Testis (tissue), 3 donors: ENCODE data around the gene TCF7L2. TPM values are rescaled to one million over a fixed set of nuclear protein-coding genes. Genes with fewer than 3 reads are reported as not detected.

Experiments
- DNase-seq: peaks from one replicate; pipeline ENCODE4 v3.0.0-alpha.2; 2019
- H3K27ac ChIP-seq, 2 donors: fragments of 200-600 bp; sonication (generic); one replicate each; pipeline ENCODE4 v1.5.1; 2019
- H3K27me3 ChIP-seq: fragments of 200-600 bp; sonication (generic); one replicate; pipeline ENCODE4 v1.5.1; 2019
- H3K36me3 ChIP-seq: fragments of 200-600 bp; sonication (generic); one replicate; pipeline ENCODE4 v1.5.1; 2017; ENCODE audit warnings: low read depth; ENCODE audit errors: missing control alignments
- H3K4me1 ChIP-seq: fragments of 200-600 bp; sonication (generic); one replicate; pipeline ENCODE4 v1.5.1; 2019
- H3K4me3 ChIP-seq, 2 donors: fragments of 200-600 bp; sonication (generic); one replicate each; pipeline ENCODE4 v1.5.1; 2017 to 2019
- H3K9me3 ChIP-seq: fragments of 200-600 bp; sonication (generic); one replicate; pipeline ENCODE4 v1.5.1; 2017
- POLR2A ChIP-seq: fragments of 450-650 bp; IDR thresholded peaks from one replicate; pipeline ENCODE4 v1.6.1; 2017; ENCODE audit warnings: antibody characterized with exemption, mild to moderate bottlenecking, moderate library complexity
- WGBS, 2 donors: methylation state at CpG; one replicate each; pipeline ENCODE4 v1.1.5; 2018; 5-methylcytosine and 5-hydroxymethylcytosine counted together
- intact Hi-C: fragments of 100-400 bp; cut with DNase I; formaldehyde crosslinking; loops from one replicate; pipeline ENCODE4 v1.15.1; 2023; ENCODE audit warnings: low total_unique reads
- polyA plus RNA-seq: library from polyadenylated mRNA; stranded (reverse); fragments of 350-450 nt; fragmentation: Illumina TruSeq; extraction: RNeasy Lipid Tissue Mini Kit (QIAGEN cat#74804); gene quantifications from one replicate; pipeline ENCODE4 v1.2.3, GENCODE V29; 2014; ENCODE audit warnings: low read depth, low replicate concordance; ENCODE audit not compliant: insufficient read depth
- total RNA-seq, 2 donors: library from RNA; depleted of rRNA; stranded (reverse); fragments of >200 nt; gene quantifications; one replicate each; pipeline ENCODE4 v1.2.3, GENCODE V29; 2016
- TF ChIP-seq, protein P1 (sequence below), 3 experiments: fragments of 450-650 bp in 2 of 3; fragments of 200-600 bp in 1 of 3; sonication (generic) in 1 of 3; IDR thresholded peaks; one replicate each; pipeline ENCODE4 v1.5.1; 2016 to 2019; ENCODE audit warnings: antibody characterized with exemption in 3 of 3, mild to moderate bottlenecking in 2 of 3, moderate library complexity in 1 of 3

The TCF7L2 gene
- total and polyA plus RNA-seq, 3 donors from 2014 or later = 18.5 to 25.4 (median 23.3) TPM

GRCh38 chr10:113011592-113012374 is 61.7 kb downstream of the TCF7L2 start:
- intact Hi-C loops = no loop called here
- DNase-seq = no peak
- Histone ChIP-seq H3K4me3 (no peak overlapping the region), H3K36me3 (no peaks in the 10 kb centered on the region), H3K4me1 (peaks cover 7% of the 10 kb centered on the region), H3K27me3 (no peaks in the 10 kb centered on the region), H3K9me3 (no peaks in the 10 kb centered on the region), H3K27ac (no peak overlapping the region)
- TF ChIP-seq, protein P1, sequence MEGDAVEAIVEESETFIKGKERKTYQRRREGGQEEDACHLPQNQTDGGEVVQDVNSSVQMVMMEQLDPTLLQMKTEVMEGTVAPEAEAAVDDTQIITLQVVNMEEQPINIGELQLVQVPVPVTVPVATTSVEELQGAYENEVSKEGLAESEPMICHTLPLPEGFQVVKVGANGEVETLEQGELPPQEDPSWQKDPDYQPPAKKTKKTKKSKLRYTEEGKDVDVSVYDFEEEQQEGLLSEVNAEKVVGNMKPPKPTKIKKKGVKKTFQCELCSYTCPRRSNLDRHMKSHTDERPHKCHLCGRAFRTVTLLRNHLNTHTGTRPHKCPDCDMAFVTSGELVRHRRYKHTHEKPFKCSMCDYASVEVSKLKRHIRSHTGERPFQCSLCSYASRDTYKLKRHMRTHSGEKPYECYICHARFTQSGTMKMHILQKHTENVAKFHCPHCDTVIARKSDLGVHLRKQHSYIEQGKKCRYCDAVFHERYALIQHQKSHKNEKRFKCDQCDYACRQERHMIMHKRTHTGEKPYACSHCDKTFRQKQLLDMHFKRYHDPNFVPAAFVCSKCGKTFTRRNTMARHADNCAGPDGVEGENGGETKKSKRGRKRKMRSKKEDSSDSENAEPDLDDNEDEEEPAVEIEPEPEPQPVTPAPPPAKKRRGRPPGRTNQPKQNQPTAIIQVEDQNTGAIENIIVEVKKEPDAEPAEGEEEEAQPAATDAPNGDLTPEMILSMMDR (IDR thresholded peaks at IDR 0.05) = no peak
- no peak for TF ChIP-seq POLR2A
- 90 to 91% methylated on average over 12 of the region's 12 CpGs for WGBS, 2 donors

GRCh38 chr10:113015201-113015600 is 65.2 kb downstream of the TCF7L2 start:
- no peaks in the 10 kb centered on the region for H3K36me3 ChIP-seq
- H3K27me3 ChIP-seq = no peaks in the 10 kb centered on the region
- TF ChIP-seq, protein P1 (IDR thresholded peaks at IDR 0.05) = no peak
- no peak for TF ChIP-seq POLR2A
- intact Hi-C loops = no loop called here
- no peaks in the 10 kb centered on the region for H3K9me3 ChIP-seq
- DNase-seq = no peak
- H3K4me1 ChIP-seq = peaks cover 9% of the 10 kb centered on the region
- no peak overlapping the region for H3K4me3 ChIP-seq
- no peak overlapping the region for H3K27ac ChIP-seq
- WGBS, 2 donors = 85 to 88% methylated on average over 4 of the region's 4 CpGs

GRCh38 chr10:113017376-113017775 is 67.3 kb downstream of the TCF7L2 start:
- no peak for DNase-seq
- Histone ChIP-seq H3K27me3 (no peaks in the 10 kb centered on the region), H3K27ac (no peak overlapping the region), H3K4me1 (peaks cover 13% of the 10 kb centered on the region), H3K36me3 (no peaks in the 10 kb centered on the region), H3K9me3 (no peaks in the 10 kb centered on the region), H3K4me3 (no peak overlapping the region)
- TF ChIP-seq, protein P1 (IDR thresholded peaks at IDR 0.05) = no peak
- 56 to 63% methylated on average over 5 of the region's 5 CpGs for WGBS, 2 donors
- intact Hi-C loops = no loop called here

GRCh38 chr10:113018034-113018433 is 68.0 kb downstream of the TCF7L2 start:
- intact Hi-C loops = no loop called here
- no peaks in the 10 kb centered on the region for H3K9me3 ChIP-seq
- WGBS, 2 donors = 90 to 94% methylated on average over 3 of the region's 3 CpGs
- no peak for DNase-seq
- no peak for TF ChIP-seq POLR2A
- TF ChIP-seq, protein P1 (IDR thresholded peaks at IDR 0.05) = no peak
- no peaks in the 10 kb centered on the region for H3K27me3 ChIP-seq
- no peaks in the 10 kb centered on the region for H3K36me3 ChIP-seq
- peaks cover 13% of the 10 kb centered on the region for H3K4me1 ChIP-seq
- no peak overlapping the region for H3K4me3 ChIP-seq
- no peak overlapping the region for H3K27ac ChIP-seq

DNA sequence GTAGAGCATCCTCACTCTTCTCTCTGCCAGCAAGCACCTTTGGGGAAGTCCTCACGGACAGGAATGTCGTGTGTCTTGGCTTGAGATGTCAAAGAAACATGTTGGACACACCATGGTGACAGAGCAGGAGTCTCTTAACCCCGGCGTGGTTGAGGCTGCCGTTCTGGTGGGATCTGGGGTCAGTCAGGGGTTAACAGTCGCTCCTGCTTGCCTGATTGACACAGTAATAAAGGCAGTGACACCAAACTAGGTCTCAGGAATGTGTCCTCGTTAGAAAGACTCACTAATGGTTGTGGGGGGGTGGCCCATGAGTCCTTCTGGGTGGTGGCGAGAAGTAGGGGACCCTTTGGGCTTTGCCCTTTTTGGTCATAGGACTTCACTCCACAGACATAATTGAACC is 69.0 kb downstream of the TCF7L2 start:
- Histone ChIP-seq H3K27ac (no peak overlapping the region), H3K4me1 (peaks cover 13% of the 10 kb centered on the region), H3K36me3 (no peaks in the 10 kb centered on the region), H3K9me3 (no peaks in the 10 kb centered on the region), H3K27me3 (no peaks in the 10 kb centered on the region), H3K4me3 (no peak overlapping the region)
- 80 to 82% methylated on average over 7 to 8 of the region's 8 CpGs for WGBS, 2 donors
- intact Hi-C loops = no loop called here
- TF ChIP-seq, protein P1 (IDR thresholded peaks at IDR 0.05) = no peak
- no peak for TF ChIP-seq POLR2A
- DNase-seq = no peak
